Tibial artery (tissue), 4 donors: ENCODE results near the gene CNOT11.

Source experiments
- DNase-seq, 2 donors: peaks; one replicate each; pipeline ENCODE4 v3.0.0-alpha.2; 2019
- H3K27ac ChIP-seq, 2 donors: fragments of 200-600 bp; sonication (generic) in 1 of 2; 1 replicate in 1 of 2; 2 replicates in 1 of 2; pipeline ENCODE4 v1.5.1; 2018 to 2019; ENCODE audit warnings: mild to moderate bottlenecking in 1 of 2
- H3K27me3 ChIP-seq, 2 donors: fragments of 200-600 bp; sonication (generic) in 1 of 2; one replicate each; pipeline versions ENCODE4 v1.5.1 to v1.6.0; 2016 to 2019
- H3K36me3 ChIP-seq, 3 donors: fragments of 200-600 bp; sonication (generic) in 2 of 3; one replicate each; pipeline ENCODE4 v1.5.1; 2016 to 2019; ENCODE audit warnings: mild to moderate bottlenecking in 2 of 3
- H3K4me1 ChIP-seq, 4 donors: fragments of 200-600 bp; sonication (generic) in 2 of 4; 1 replicate in 3 of 4; 2 replicates in 1 of 4; pipeline ENCODE4 v1.5.1; 2016 to 2019
- H3K4me3 ChIP-seq, 2 donors: fragments of 200-600 bp; sonication (generic) in 1 of 2; 1 replicate in 1 of 2; 2 replicates in 1 of 2; pipeline ENCODE4 v1.5.1; 2018 to 2019; ENCODE audit warnings: mild to moderate bottlenecking in 2 of 2
- H3K9me3 ChIP-seq, 3 donors: fragments of 200-600 bp; sonication (generic) in 1 of 3; one replicate each; pipeline ENCODE4 v1.5.1; 2016 to 2019
- CTCF ChIP-seq, 2 experiments: fragments of 200-600 bp in 1 of 2; fragments of 450-650 bp in 1 of 2; IDR thresholded peaks; one replicate each; pipeline ENCODE4 v1.5.1; 2017 to 2019; ENCODE audit warnings: antibody characterized with exemption in 2 of 2, mild to moderate bottlenecking in 1 of 2, moderate library complexity in 1 of 2
- intact Hi-C: fragments of 100-400 bp; cut with DNase I; formaldehyde crosslinking; loops from one replicate; pipeline ENCODE4 v1.15.0; 2023; ENCODE audit warnings: low total_unique reads

Gene CNOT11

DNA sequence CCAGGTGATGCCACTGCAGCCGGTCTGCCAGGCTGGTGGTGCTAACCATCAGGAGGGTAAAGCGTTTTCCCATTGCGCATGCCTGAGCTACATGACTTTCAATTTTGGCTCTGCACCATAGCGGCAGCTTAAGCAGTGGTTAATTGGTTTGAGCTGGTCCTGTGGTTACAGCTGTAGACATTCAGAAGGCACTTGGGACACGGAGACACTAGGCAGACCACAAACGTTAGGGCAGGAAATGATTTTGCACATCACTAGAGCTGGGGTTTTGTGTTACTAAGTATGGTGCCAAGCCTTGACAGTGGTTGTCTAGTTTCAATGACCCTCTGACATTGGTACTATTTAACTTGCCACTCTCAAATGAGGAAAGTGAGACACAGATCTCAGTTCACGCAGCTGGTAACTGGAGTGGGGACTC, 28.9 kb upstream of the CNOT11 start:
- DNase-seq: no peak
- H3K4me3 ChIP-seq: no peak overlapping the region
- intact Hi-C loops: no loop called here
- TF ChIP-seq CTCF (IDR thresholded peaks at IDR 0.05): no peak
- H3K36me3 ChIP-seq: no peaks in the 10 kb centered on the region
- H3K9me3 ChIP-seq: no peaks in the 10 kb centered on the region
- H3K4me1 ChIP-seq: no peaks in the 10 kb centered on the region
- H3K27ac ChIP-seq: no peak overlapping the region
- H3K27me3 ChIP-seq: no peaks in the 10 kb centered on the region

- no peak for DNase-seq
- Histone ChIP-seq H3K27me3 (no peaks in the 10 kb centered on the region), H3K9me3 (no peaks in the 10 kb centered on the region), H3K4me1 (no peaks in the 10 kb centered on the region), H3K27ac (no peak overlapping the region), H3K36me3 (no peaks in the 10 kb centered on the region), H3K4me3 (no peak overlapping the region)
- no peak for TF ChIP-seq CTCF (IDR thresholded peaks at IDR 0.05)
- intact Hi-C loops: no loop called here
Observed at GRCh38 chr2:101230541-101231001, 22.1 kb upstream of the CNOT11 start.

DNA sequence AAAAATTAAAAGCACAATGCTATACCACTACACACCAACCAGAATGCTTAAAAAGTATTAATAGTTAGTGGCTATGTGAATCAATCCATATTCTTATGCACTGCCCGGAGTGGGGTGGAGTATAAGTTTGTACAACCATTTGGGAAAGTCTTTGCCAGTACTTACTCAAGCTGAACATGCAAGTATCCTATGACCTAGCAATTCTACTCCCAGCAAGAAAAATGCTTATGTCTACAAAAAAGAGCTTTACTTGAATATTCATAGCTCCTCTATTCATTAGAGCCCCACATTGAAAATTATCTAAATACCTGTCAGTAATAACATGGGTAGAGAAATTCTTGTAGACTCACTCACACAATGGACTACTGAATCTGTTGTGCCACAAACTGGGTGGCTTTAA, 21.4 kb upstream of the CNOT11 start:
- intact Hi-C loops: no loop called here

DNA sequence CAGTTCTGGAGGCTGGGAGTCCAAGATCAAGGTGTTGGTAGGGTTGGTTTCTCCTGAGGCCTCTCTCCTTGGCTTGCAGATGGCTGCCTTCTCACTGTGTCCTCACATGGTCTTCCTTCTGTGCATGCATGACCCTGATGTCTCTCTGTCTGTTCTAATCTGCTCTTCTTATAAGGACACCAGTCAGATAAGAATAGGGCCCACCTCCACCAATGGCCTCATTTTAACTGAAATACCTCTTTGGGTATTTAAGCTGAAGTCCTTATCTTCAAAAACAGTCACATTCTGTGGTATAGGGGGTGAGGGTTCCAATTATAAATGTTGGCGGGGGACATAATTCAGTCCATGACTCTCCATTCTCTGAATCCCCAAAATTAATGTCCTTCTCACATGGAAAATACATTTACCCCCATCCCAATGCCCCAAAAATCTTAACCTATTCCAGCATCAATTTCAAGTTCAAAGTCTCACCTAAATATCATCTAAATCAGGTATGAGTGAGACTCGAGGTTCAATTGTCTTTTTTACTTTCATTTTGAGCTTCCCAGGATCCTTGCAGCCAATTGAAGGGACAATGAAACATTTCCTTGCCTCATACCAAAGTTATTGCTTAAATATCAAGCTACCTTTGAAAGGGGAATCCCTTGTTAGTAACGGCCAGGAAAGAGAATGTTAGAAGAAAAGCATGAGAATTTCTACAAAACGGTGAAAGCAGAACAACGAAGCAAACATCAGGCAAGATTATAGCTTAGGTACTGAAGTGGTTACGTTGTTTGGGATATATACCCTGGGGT, 20.6 kb upstream of the CNOT11 start:
- H3K4me1 ChIP-seq: no peaks in the 10 kb centered on the region
- no peak for TF ChIP-seq CTCF (IDR thresholded peaks at IDR 0.05)
- intact Hi-C loops: no loop called here

More for the DNA sequence above, 21.4 kb upstream of the CNOT11 start:
- H3K36me3 ChIP-seq: no peaks in the 10 kb centered on the region
- no peaks in the 10 kb centered on the region for H3K4me1 ChIP-seq
- H3K27ac ChIP-seq: no peak overlapping the region
- no peaks in the 10 kb centered on the region for H3K27me3 ChIP-seq
- H3K4me3 ChIP-seq: no peak overlapping the region
- TF ChIP-seq CTCF (IDR thresholded peaks at IDR 0.05): no peak
- H3K9me3 ChIP-seq: no peaks in the 10 kb centered on the region
- DNase-seq: no peak

DNA sequence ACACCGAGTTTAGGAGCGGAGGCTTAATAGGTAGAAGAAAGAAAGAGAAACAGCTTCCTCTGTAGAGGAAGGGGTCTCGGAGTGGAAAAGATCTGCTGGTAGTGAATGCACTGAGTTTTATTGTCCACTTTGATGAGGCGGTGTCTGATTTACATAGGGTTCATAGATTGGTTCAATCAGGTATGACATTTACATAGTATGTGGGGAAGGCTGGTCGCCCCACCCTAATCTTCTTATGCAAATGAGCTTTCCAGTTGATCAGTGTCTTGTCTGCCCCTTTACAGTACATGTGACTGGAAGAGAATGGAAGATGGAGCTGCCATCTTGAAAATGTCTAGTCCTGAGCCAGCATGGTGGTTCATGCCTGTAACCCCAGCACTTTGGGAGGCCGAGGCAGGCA, 19.9 kb upstream of the CNOT11 start:
- DNase-seq: no peak
- no peak overlapping the region for H3K4me3 ChIP-seq
- H3K4me1 ChIP-seq: no peaks in the 10 kb centered on the region
- H3K27me3 ChIP-seq: no peaks in the 10 kb centered on the region
- H3K9me3 ChIP-seq: no peaks in the 10 kb centered on the region
- intact Hi-C loops: no loop called here
- no peaks in the 10 kb centered on the region for H3K36me3 ChIP-seq
- H3K27ac ChIP-seq: no peak overlapping the region
- TF ChIP-seq CTCF (IDR thresholded peaks at IDR 0.05): no peak

More for the DNA sequence above, 20.6 kb upstream of the CNOT11 start:
- Histone ChIP-seq H3K27me3 (no peaks in the 10 kb centered on the region), H3K27ac (no peak overlapping the region), H3K36me3 (no peaks in the 10 kb centered on the region), H3K9me3 (no peaks in the 10 kb centered on the region), H3K4me3 (no peak overlapping the region)
- DNase-seq: no peak
